ENCODE results near the gene OR4F6. TPM values are rescaled to one million over a fixed set of nuclear protein-coding genes. Genes with fewer than 3 reads are reported as not detected.

Gene OR4F6
- total RNA-seq, 1 donor from 2014 or later, result not detected

DNA sequence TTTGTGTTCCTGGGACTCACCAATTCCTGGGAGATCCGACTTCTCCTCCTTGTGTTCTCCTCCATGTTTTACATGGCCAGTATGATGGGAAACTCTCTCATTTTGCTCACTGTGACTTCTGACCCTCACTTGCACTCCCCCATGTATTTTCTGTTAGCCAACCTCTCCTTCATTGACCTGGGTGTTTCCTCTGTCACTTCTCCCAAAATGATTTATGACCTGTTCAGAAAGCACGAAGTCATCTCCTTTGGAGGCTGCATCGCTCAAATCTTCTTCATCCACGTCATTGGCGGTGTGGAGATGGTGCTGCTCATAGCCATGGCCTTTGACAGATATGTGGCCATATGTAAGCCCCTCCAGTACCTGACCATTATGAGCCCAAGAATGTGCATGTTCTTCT, 25.5 kb downstream of the OR4F6 start:
- Mint-ChIP-seq H3K36me3 (no peaks in the 10 kb centered on the region), H3K9me3 (no peaks in the 10 kb centered on the region), H3K4me3 (no peak overlapping the region), H3K27me3 (peaks cover 14% of the 10 kb centered on the region), H3K27ac (no peak overlapping the region), H3K4me1 (ENCODE audit: unreplicated experiment) (no peaks in the 10 kb centered on the region)
- DNase-seq (ENCODE audit: extremely low spot score, unreplicated experiment), result no peak
- TF ChIP-seq, protein P1, sequence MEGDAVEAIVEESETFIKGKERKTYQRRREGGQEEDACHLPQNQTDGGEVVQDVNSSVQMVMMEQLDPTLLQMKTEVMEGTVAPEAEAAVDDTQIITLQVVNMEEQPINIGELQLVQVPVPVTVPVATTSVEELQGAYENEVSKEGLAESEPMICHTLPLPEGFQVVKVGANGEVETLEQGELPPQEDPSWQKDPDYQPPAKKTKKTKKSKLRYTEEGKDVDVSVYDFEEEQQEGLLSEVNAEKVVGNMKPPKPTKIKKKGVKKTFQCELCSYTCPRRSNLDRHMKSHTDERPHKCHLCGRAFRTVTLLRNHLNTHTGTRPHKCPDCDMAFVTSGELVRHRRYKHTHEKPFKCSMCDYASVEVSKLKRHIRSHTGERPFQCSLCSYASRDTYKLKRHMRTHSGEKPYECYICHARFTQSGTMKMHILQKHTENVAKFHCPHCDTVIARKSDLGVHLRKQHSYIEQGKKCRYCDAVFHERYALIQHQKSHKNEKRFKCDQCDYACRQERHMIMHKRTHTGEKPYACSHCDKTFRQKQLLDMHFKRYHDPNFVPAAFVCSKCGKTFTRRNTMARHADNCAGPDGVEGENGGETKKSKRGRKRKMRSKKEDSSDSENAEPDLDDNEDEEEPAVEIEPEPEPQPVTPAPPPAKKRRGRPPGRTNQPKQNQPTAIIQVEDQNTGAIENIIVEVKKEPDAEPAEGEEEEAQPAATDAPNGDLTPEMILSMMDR (conservative IDR thresholded peaks at IDR 0.05), result no peak

DNA sequence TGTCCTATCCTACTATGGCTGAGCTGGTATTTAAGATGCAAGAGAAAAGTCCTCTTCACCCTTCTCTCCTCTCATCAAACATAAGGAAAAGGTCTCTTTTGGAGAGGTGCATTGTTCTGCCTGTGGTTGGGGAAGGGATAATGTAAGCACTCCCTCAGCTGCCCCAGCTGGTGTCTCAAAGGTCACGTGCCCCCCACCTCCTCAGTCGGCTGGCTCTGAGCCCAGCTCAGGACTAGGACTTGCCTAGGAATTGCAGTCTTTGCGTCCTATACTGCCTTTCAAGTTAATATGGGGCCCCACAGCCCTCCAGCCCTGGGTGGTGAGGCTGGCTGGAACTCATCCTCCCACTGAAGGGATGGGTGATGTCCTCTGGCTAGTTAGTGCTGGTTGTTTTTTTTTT, 38.3 kb downstream of the OR4F6 start:
- no peak for DNase-seq (ENCODE audit: extremely low spot score, unreplicated experiment)
- no peak overlapping the region for H3K27ac Mint-ChIP-seq
- H3K9me3 Mint-ChIP-seq, result no peaks in the 10 kb centered on the region
- H3K4me1 Mint-ChIP-seq (ENCODE audit: unreplicated experiment), result no peaks in the 10 kb centered on the region
- no peak overlapping the region for H3K4me3 Mint-ChIP-seq
- peaks cover 19% of the 10 kb centered on the region for H3K27me3 Mint-ChIP-seq
- H3K36me3 Mint-ChIP-seq, result no peaks in the 10 kb centered on the region
- TF ChIP-seq, protein P1 (conservative IDR thresholded peaks at IDR 0.05), result no peak

DNA sequence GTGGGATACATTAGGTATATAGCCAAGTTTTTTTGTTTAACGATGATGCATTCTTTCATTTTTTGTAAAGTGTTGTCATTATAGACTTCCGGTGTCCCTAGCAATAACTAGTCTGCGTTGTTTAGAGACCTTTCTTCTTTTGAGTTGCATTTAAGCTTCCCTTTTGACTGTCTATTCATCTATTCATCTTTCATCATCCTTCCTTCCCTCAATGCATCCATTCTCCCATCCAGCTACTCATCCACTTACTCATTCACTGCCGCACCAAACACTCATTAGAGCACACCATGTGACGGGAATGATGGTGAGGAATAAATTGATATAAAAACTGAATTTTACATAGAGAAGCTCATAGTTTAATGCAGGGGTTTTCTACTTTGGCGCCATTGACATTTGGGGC, 41.6 kb downstream of the OR4F6 start:
- peaks cover 27% of the 10 kb centered on the region for H3K27me3 Mint-ChIP-seq
- no peaks in the 10 kb centered on the region for H3K36me3 Mint-ChIP-seq
- H3K4me3 Mint-ChIP-seq, result no peak overlapping the region
- DNase-seq (ENCODE audit: extremely low spot score, unreplicated experiment), result no peak
- no peaks in the 10 kb centered on the region for H3K4me1 Mint-ChIP-seq (ENCODE audit: unreplicated experiment)
- no peak overlapping the region for H3K27ac Mint-ChIP-seq
- TF ChIP-seq, protein P1 (conservative IDR thresholded peaks at IDR 0.05), result no peak
- no peaks in the 10 kb centered on the region for H3K9me3 Mint-ChIP-seq

DNA sequence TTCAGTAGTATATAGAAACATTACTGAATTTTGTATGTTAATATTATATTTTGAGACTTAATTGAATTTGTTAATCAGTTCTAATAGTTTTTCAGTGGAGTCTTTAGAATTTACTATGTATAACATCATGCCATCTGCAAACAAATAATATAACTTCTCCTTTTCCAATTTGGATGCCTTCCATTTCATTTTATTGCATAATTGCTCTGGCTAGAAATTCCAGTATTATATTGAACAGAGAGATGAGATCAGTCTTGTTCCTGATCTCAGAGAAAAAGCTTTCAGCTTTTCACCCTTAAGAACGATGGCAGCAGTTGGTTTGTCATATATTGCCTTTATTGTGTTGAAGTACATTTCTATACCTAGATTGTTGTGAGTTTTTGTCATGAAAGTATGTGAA, 49.0 kb downstream of the OR4F6 start:
- TF ChIP-seq, protein P1 (conservative IDR thresholded peaks at IDR 0.05), result no peak
- H3K4me1 Mint-ChIP-seq (ENCODE audit: unreplicated experiment), result no peaks in the 10 kb centered on the region
- H3K4me3 Mint-ChIP-seq, result no peak overlapping the region
- peaks cover 12% of the 10 kb centered on the region for H3K27me3 Mint-ChIP-seq
- no peak overlapping the region for H3K27ac Mint-ChIP-seq
- no peaks in the 10 kb centered on the region for H3K36me3 Mint-ChIP-seq
- DNase-seq (ENCODE audit: extremely low spot score, unreplicated experiment), result no peak
- H3K9me3 Mint-ChIP-seq, result no peaks in the 10 kb centered on the region

Other genes starting within 250 kb of the OR4F6 start
- 35.7 and 50.0 TPM in 2 replicates for gene TM2D3, start 151.1 kb upstream of the OR4F6 start, total RNA-seq (ENCODE audit: low replicate concordance)
- gene TARS3, start 79.0 kb upstream of the OR4F6 start, total RNA-seq (ENCODE audit: low replicate concordance), result 11.0 and 17.1 TPM in 2 replicates
- not detected in 2 replicates for gene OR4F15, start 8.7 kb downstream of the OR4F6 start, total RNA-seq (ENCODE audit: low replicate concordance)